Measurements from ENCODE around the gene DNAJB1. TPM values are rescaled to one million over a fixed set of nuclear protein-coding genes. Genes with fewer than 3 reads are reported as not detected.
A peak's percentile ranks its signal among the peaks of the same experiment; 100 is the strongest.
"Not testable (repeated sequence)": the region's sequence is repeated elsewhere in the genome, so short reads cannot be mapped to it uniquely, and the experiment has no call there.

The DNAJB1 gene
- total RNA-seq, 1 donor = 95.2 TPM

DNA sequence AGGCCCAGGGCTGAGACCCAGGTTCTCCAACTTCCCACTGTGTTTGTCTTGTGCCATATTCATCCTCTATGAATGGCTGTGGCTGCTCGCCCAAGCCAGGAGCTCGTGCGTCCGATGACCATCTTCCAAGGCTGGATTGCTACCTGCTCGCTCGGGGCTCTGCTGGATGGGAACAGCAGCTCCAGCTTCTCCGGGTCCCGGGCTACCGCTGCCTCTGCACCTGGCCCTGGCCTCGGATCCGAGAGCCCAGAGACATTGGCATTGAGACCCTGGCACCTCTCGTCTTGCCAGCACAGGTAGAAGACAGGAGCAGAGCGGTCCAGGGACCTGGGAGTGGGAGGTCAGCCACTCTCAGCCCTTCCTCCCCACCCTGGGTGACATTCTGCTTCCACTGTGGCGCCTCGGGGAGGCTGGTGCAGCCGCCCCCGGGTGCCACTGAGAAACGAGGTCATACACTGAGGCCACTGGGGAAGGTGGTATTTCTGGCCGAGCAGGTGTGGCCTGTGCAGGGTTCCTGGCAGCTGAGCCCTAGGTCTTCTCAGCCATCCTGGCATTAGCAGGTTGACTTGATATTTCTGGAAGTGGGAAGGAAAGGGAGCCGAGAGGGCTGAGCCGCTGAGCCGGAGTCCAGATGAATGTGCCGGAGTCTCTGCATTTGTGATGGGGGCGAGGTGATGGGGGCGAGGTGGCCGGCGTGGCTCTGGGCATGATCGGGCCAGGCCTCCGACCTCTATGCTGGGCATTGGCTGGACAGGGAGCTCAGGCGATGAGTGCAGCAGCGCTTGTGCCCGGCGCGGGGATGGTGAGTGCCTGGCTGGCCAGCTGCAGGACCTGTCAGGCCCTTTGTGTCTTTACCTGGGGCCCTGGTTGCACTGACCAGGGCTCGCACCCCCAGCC, 35.1 kb upstream of the DNAJB1 start:
- no peak for DNase-seq (ENCODE audit: low read depth)
- TF ChIP-seq, protein P1, sequence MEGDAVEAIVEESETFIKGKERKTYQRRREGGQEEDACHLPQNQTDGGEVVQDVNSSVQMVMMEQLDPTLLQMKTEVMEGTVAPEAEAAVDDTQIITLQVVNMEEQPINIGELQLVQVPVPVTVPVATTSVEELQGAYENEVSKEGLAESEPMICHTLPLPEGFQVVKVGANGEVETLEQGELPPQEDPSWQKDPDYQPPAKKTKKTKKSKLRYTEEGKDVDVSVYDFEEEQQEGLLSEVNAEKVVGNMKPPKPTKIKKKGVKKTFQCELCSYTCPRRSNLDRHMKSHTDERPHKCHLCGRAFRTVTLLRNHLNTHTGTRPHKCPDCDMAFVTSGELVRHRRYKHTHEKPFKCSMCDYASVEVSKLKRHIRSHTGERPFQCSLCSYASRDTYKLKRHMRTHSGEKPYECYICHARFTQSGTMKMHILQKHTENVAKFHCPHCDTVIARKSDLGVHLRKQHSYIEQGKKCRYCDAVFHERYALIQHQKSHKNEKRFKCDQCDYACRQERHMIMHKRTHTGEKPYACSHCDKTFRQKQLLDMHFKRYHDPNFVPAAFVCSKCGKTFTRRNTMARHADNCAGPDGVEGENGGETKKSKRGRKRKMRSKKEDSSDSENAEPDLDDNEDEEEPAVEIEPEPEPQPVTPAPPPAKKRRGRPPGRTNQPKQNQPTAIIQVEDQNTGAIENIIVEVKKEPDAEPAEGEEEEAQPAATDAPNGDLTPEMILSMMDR (IDR thresholded peaks at IDR 0.05; ENCODE audit: insufficient read depth, low read length) = no peak
- no peak overlapping the region for H3K4me3 ChIP-seq (ENCODE audit: low read depth, low read length)

DNA sequence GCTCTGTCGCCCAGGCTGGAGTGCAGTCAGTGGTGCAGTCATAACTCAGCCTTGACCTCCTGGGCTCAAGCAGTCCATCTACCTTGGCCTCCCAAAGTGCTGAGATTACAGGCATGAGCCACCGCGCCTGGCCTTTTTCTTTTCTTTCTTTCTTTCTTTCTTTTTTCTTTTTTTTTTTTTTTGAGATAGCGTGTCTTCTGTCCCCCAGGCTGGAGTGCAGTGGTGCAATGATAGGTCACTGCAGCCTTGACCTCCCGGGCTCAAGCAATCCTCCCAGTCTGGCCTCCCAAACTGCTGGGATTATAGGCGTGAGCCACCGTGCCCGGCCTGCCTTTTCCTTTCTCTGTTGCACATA, 33.8 kb upstream of the DNAJB1 start:
- not testable (repeated sequence) for DNase-seq (ENCODE audit: low read depth); H3K4me3 ChIP-seq (ENCODE audit: low read depth, low read length)

DNA sequence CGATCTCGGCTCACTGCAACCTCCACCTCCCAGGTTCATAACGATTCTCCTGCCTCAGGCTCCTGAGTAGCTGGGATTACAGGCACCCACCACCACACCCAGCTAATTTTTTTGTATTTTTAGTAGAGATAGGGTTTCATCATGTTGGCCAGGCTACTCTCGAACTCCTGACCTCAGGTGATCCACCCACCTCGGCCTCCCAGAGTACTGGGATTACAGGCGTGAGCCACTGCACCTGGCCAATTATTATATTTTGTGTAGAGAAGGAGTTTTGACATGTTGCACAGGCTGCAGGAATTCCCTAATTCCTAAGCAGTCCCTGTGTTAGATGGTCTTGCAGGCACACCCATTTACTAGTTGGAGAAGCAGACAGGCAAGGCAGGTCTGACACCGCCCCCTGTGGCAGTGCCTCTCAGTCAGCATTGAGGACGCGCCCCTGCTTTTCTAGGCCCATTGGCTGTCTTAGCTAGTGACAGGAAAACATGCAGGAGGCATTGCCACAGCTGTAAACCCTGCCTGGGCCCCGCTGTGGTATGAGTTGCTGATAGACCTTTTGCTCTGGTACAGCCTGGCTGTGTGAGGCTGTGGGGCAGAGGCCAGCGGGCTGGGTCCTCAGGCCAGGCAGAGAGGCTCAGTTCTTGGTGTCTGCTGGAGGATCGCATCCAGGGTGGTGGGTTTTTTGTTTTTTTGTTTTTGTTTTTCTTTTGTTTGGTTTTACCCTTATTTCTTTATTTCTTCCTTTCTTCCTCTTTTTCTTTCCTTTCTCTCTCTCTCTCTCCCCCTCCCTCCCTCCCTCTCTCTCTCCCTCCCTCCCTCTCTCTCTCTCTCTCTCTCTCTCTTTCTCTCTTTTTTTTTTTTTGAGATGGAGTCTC, 33.2 kb upstream of the DNAJB1 start:
- TF ChIP-seq, protein P1 (IDR thresholded peaks at IDR 0.05; ENCODE audit: insufficient read depth, low read length) = peak; percentile 34
- not testable (repeated sequence) for H3K4me3 ChIP-seq (ENCODE audit: low read depth, low read length)
- DNase-seq (ENCODE audit: low read depth) = peak; percentile 43

DNA sequence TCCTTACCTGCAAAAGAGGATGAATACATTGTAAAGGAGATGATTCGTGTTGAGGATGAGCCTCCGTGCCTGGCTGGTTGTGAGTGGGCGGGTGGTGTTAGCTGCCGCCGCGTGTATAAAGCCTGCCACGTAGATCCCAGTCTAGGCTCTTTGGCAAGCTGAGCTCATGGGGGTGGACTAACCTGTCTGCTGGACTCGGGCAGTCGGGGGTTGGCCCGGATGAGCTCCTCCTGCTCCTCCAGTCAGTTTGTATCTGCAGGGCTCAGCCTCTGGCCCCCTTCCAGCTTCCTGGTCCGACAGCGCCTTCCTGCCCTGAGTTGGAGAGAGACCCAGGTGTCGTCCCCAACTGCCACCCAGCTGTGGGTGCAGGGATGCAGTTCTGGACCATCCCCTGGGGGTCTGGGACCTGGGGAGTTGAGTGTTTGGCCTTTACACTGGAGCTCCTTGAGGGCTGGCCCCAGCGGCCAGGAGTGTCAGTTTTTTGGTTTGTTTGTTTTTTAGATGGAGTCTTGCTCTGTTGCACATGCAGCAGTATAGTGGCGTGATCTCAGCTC, 32.1 kb upstream of the DNAJB1 start:
- TF ChIP-seq, protein P1 (IDR thresholded peaks at IDR 0.05; ENCODE audit: insufficient read depth, low read length) = no peak
- no peak for DNase-seq (ENCODE audit: low read depth)
- no peak overlapping the region for H3K4me3 ChIP-seq (ENCODE audit: low read depth, low read length)

DNA sequence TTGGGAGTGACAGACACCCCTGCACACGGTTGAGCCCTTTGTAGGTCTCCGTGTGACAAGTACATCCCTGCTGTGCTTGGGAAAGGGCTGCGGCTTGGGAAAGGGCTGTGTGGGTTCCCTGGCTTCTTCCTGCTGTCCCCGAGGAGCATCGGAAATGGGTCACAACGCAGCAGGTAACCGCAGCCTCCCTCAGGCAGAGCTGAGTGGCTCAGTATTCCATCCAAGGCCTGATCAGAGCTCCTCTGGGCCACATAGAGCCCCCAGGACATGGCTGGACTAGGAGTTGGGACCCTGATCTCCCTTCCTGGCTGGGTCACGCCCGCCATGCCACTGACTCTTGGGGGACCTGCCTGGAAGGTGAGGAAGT, 27.5 kb upstream of the DNAJB1 start:
- TF ChIP-seq, protein P1 (IDR thresholded peaks at IDR 0.05; ENCODE audit: insufficient read depth, low read length) = no peak
- H3K4me3 ChIP-seq (ENCODE audit: low read depth, low read length) = no peak overlapping the region
- no peak for DNase-seq (ENCODE audit: low read depth)

DNA sequence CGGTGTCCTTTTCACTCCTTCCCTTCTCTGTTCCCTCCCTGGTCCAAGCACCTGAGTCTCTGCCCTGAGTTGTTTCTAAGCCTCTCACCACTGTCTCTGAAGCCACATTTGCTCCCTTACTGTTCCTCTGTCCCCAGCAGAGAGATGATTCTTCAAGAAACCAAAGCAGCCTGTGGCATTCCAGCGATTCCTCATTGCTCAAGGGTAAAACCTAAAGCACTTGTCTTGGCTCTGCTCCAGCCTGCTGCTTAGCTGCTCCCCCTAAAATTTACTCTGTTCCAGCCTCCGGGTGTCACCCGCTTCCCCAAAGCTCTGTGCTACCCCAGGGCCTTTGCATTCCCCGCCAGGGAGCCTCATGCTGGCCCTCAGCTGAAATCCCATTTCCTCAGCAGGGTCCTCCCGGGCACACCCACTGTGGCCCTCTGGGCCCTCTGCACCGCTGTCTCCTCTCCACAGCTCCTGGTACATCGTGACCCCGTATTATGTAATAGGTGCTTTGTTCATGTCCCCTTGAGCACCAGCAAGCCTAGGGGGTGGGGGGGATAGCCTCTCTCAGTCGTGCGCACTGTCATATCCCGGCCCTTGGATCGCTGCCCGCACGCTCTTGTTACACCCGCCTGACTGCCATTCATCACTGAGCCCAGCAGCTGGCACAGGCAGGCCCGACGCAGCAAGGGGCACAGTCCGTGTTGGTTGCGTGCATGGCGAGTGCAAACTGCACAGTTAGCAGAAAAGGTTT, 26.9 kb upstream of the DNAJB1 start:
- H3K4me3 ChIP-seq (ENCODE audit: low read depth, low read length) = no peak overlapping the region
- no peak for DNase-seq (ENCODE audit: low read depth)
- TF ChIP-seq, protein P1 (IDR thresholded peaks at IDR 0.05; ENCODE audit: insufficient read depth, low read length) = no peak
